Neural crest cell (in vitro differentiated cells): Measurements from ENCODE around the gene SLX4IP. TPM values are rescaled to one million over a fixed set of nuclear protein-coding genes. Genes with fewer than 3 reads are reported as not detected.

ENCODE experiments used
- DNase-seq: peaks from one replicate; pipeline ENCODE4 v3.0.0; 2021; ENCODE audit warnings: low read depth, mixed read lengths, low spot score
- H3K27ac Mint-ChIP-seq: one replicate; pipeline ENCODE4 v1.8.0; 2021; ENCODE audit warnings: mild to moderate bottlenecking, mixed read lengths; ENCODE audit not compliant: unreplicated experiment
- H3K27me3 Mint-ChIP-seq: 2 replicates; pipeline ENCODE4 v1.8.0; 2021; ENCODE audit warnings: low read depth, mild to moderate bottlenecking, mixed read lengths
- H3K36me3 Mint-ChIP-seq: 2 replicates; pipeline ENCODE4 v1.8.0; 2021; ENCODE audit warnings: low read depth, mild to moderate bottlenecking, mixed read lengths
- H3K4me1 Mint-ChIP-seq: 2 replicates; pipeline ENCODE4 v1.8.0; 2021; ENCODE audit warnings: mixed read lengths
- H3K4me3 Mint-ChIP-seq: one replicate; pipeline ENCODE4 v1.8.0; 2021; ENCODE audit warnings: mild to moderate bottlenecking, mixed read lengths
- H3K9me3 Mint-ChIP-seq: 2 replicates; pipeline ENCODE4 v1.8.0; 2021; ENCODE audit warnings: mixed read lengths
- total RNA-seq: library from RNA; stranded (reverse); gene quantifications from 2 replicates; pipeline ENCODE4 v1.2.1, GENCODE V29; 2021
- TF ChIP-seq, protein P1 (sequence below): fragments of 200-600 bp; sonication (generic); conservative IDR thresholded peaks from 2 replicates; pipeline ENCODE4 v1.5.0; 2021; ENCODE audit warnings: antibody characterized with exemption, mild to moderate bottlenecking

Gene SLX4IP
- total RNA-seq, 1 donor from 2014 or later, result 8.5 TPM

DNA sequence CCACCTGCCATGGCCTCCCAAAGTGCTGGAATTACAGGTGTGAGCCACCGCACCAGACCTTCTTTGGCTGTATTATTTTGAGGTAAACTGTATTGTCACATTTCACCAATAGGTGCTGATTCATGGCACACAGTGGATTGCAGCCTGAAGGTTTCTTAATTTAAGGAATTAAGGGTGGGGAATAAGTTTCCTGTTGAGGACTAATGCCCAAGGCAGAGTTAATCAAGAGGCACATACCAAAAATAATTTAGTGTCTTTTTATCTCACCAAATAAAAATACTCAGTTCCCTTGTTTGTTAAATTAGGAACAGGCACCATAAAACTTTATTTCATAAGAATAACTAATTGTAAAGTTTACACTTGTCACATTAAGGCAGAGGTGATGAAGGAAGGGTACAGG lies 103.7 kb downstream of the SLX4IP start:
- TF ChIP-seq, protein P1, sequence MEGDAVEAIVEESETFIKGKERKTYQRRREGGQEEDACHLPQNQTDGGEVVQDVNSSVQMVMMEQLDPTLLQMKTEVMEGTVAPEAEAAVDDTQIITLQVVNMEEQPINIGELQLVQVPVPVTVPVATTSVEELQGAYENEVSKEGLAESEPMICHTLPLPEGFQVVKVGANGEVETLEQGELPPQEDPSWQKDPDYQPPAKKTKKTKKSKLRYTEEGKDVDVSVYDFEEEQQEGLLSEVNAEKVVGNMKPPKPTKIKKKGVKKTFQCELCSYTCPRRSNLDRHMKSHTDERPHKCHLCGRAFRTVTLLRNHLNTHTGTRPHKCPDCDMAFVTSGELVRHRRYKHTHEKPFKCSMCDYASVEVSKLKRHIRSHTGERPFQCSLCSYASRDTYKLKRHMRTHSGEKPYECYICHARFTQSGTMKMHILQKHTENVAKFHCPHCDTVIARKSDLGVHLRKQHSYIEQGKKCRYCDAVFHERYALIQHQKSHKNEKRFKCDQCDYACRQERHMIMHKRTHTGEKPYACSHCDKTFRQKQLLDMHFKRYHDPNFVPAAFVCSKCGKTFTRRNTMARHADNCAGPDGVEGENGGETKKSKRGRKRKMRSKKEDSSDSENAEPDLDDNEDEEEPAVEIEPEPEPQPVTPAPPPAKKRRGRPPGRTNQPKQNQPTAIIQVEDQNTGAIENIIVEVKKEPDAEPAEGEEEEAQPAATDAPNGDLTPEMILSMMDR, result no peak
- Mint-ChIP-seq H3K27ac (no peak overlapping the region), H3K4me1 (peaks cover 39% of the 10 kb centered on the region), H3K36me3 (peaks cover 7% of the 10 kb centered on the region), H3K9me3 (no peaks in the 10 kb centered on the region), H3K27me3 (no peaks in the 10 kb centered on the region), H3K4me3 (no peak overlapping the region)
- no peak for DNase-seq

DNA sequence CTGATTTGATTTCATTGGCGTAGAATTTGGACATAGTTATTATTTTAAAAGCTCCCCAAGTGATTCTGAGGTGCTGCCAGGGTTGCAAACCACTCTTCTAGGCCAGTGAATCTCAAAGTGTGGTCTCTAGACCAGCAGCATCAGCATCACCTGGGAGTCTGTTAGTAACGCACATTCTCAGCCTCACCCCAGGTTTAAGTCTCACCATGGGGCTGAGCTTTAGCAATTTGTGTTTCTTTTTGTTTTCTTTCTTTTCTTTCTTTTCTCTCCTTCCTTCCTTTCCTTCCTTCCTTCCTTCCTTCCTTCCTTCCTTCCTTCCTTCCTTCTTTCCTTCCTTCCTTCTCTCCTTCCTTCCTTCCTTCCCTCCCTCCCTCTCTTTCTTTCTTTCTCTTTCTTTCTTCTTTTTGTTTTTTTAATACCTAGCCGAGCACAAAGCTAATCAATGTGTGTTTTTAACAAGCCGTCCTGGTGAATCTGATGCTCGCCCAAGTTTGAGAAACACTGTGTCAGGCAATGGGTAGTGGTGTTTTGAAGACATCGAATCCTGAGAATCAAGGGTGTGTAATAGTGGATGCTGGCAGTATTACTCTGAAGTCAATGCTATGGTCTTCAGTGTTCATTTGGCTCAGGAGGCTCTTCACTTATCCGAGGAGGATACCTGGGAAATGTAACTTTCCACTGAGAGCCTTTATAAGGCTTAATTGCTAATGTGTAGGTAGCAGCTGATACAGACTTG lies 104.9 kb downstream of the SLX4IP start:
- no peaks in the 10 kb centered on the region for H3K9me3 Mint-ChIP-seq
- no peak for DNase-seq
- peaks cover 2% of the 10 kb centered on the region for H3K36me3 Mint-ChIP-seq
- no peak overlapping the region for H3K4me3 Mint-ChIP-seq
- TF ChIP-seq, protein P1, result no peak
- H3K4me1 Mint-ChIP-seq, result peaks cover 39% of the 10 kb centered on the region
- no peaks in the 10 kb centered on the region for H3K27me3 Mint-ChIP-seq
- H3K27ac Mint-ChIP-seq, result peak overlapping the region; percentile 54

DNA sequence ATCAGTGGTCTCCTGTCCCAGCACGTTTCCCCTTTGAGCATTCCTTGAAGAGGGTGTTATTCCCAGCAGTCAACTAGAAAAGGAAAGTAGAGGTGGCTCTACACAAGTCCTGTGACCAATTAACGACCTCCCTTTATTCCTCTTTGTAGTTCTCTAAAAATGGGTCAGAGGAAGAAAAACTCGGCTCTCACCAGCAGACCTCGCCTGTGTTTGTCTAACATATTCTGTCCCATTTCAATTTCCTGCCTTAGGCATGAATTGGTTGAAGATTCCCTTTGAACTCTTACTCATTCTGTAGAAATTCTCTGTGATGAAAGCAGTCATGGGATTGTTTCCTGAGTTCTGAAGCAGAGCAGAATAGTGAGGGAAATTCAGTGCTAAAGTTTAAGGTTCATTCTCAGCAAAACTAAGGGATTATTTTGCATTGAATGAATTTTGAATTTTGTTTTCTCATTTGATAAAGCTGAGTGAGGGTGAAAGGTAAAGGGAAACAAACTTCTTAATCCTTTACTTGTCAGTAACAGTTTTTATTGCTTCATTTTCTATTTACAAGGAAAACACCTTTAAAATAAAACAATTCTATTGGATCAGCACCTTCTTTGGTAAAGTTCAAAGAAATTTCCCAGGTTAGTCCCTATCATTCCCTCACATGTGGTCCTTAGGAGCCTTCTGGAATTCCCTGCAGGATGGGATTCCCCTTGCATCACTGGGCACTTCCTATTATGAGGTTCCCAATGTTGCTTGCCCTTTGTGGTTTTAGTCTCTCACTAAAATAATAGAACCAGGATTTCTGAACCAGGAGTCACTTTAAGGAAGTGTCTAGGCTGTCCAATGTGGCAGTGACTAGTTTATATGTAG lies 105.8 kb downstream of the SLX4IP start:
- no peaks in the 10 kb centered on the region for H3K27me3 Mint-ChIP-seq
- peaks cover 46% of the 10 kb centered on the region for H3K4me1 Mint-ChIP-seq
- no peaks in the 10 kb centered on the region for H3K9me3 Mint-ChIP-seq
- TF ChIP-seq, protein P1, result no peak
- peak overlapping the region; percentile 3 for H3K27ac Mint-ChIP-seq
- peaks cover 2% of the 10 kb centered on the region for H3K36me3 Mint-ChIP-seq
- no peak for DNase-seq
- H3K4me3 Mint-ChIP-seq, result no peak overlapping the region

DNA sequence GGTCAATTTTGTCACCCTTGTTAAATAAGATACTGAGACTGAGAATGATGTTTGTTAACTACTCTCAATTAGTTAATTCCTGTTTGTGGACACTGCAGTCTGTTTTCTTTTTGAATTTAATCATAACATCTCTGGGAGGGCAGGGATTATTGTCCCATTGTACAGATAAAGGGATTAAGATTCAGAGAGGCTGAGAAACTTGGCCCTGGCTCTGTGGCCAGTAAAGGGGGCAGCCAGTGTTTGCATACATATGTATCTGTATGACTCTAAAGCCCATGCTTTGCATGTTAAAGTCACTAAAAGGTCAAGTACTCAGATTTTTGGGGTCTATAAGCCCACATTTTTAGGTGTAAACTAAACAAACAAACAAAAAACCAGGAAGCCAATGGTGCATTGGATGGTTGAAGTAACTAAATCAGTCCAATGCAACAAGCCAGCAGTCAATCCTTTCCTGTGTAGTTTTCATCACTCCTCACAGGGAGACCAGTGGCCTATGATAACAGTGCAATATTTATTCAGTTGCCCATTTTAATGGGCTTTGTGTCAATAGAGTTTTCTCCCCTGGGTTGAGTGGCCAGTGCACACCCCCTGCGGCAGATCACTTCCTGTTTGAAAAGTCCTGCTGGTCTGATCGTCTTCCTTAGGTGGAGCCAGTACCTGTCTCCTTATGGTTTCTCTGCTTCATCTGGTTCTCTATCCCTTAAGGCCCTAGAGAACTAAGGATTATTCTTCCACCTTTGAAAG lies 106.7 kb downstream of the SLX4IP start:
- H3K27ac Mint-ChIP-seq, result no peak overlapping the region
- peaks cover 49% of the 10 kb centered on the region for H3K4me1 Mint-ChIP-seq
- H3K27me3 Mint-ChIP-seq, result no peaks in the 10 kb centered on the region
- no peaks in the 10 kb centered on the region for H3K9me3 Mint-ChIP-seq
- TF ChIP-seq, protein P1, result no peak
- peaks cover 2% of the 10 kb centered on the region for H3K36me3 Mint-ChIP-seq
- no peak for DNase-seq
- H3K4me3 Mint-ChIP-seq, result no peak overlapping the region

DNA sequence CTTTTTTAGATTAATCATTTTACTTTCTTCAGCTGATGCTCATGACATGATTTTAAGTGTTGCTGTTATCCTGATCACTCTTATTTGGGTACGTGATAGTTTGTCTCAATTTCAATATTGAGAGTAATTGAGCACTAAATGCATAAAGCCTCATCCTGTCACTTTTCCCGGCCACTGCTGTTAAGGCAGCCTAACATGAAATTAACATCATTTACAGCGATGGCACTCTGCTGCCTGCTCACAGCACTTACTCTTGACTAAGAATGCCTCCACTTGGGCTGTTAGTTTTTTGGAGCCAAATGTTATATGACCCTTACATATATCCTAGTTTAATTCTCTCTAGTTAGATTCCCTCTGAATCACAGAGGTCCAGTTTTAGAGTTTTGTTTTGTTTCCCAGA lies 107.3 kb downstream of the SLX4IP start:
- DNase-seq, result no peak
- H3K4me1 Mint-ChIP-seq, result peaks cover 55% of the 10 kb centered on the region
- H3K9me3 Mint-ChIP-seq, result no peaks in the 10 kb centered on the region
- H3K36me3 Mint-ChIP-seq, result peaks cover 2% of the 10 kb centered on the region
- TF ChIP-seq, protein P1, result no peak
- H3K27ac Mint-ChIP-seq, result no peak overlapping the region
- H3K4me3 Mint-ChIP-seq, result no peak overlapping the region
- H3K27me3 Mint-ChIP-seq, result no peaks in the 10 kb centered on the region
